Gastrocnemius medialis (tissue), 4 donors: ENCODE data around the gene GSTP1.

Experiments
- POLR2A ChIP-seq, 2 donors: fragments of 450-650 bp; IDR thresholded peaks; one replicate each; pipeline ENCODE4 v1.6.1; 2017; ENCODE audit warnings: antibody characterized with exemption in 2 of 2, mild to moderate bottlenecking in 2 of 2, moderate library complexity in 2 of 2
- TF ChIP-seq, protein P1 (sequence below), 5 experiments: fragments of 450-650 bp in 3 of 5; fragments of 200-600 bp in 2 of 5; sonication (generic) in 2 of 5; IDR thresholded peaks in 4 of 5; conservative IDR thresholded peaks in 1 of 5; 1 replicate in 4 of 5; 2 replicates in 1 of 5; pipeline ENCODE4 v1.5.1; 2016 to 2019; ENCODE audit warnings: antibody characterized with exemption in 5 of 5, mild to moderate bottlenecking in 3 of 5, moderate library complexity in 3 of 5

GRCh38 chr11:67543585-67543984 is 40.0 kb upstream of the GSTP1 start:
- TF ChIP-seq POLR2A (IDR thresholded peaks at IDR 0.05) = no peak
- TF ChIP-seq, protein P1, sequence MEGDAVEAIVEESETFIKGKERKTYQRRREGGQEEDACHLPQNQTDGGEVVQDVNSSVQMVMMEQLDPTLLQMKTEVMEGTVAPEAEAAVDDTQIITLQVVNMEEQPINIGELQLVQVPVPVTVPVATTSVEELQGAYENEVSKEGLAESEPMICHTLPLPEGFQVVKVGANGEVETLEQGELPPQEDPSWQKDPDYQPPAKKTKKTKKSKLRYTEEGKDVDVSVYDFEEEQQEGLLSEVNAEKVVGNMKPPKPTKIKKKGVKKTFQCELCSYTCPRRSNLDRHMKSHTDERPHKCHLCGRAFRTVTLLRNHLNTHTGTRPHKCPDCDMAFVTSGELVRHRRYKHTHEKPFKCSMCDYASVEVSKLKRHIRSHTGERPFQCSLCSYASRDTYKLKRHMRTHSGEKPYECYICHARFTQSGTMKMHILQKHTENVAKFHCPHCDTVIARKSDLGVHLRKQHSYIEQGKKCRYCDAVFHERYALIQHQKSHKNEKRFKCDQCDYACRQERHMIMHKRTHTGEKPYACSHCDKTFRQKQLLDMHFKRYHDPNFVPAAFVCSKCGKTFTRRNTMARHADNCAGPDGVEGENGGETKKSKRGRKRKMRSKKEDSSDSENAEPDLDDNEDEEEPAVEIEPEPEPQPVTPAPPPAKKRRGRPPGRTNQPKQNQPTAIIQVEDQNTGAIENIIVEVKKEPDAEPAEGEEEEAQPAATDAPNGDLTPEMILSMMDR (IDR thresholded peaks at IDR 0.05 in 4 of 5, conservative IDR thresholded peaks at IDR 0.05 in 1 of 5) = no peak
